T follicular helper cell (primary cell): ENCODE measurements around the gene JPH3.

Source experiments
- DNase-seq: peaks from one replicate; pipeline ENCODE4 v3.0.0-alpha.2; 2020; ENCODE audit warnings: low read depth

JPH3 gene

DNA sequence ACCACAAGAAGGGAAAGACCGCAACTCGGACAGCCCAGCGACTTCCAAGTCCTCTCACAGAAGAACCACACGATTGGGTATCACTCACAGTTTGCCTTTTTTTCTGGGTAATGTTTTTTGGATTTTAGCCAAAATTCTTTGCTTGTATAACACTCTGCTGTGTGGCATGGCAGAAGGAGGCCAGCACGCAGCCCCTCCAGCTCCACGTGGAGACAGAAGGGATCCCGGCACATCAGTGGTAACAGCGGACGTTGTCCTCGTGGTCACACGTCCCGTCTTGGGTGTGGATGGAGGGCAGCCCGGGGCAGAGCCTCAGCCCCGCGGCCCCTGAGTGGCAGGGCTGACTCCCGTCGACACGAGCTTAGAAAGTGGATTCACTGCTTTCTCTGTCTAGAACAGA is 94.4 kb downstream of the JPH3 start:
- DNase-seq = no peak

- no peak for DNase-seq
These were observed 94.9 kb downstream of the JPH3 start for GRCh38 chr16:87697256-87697655.

DNA sequence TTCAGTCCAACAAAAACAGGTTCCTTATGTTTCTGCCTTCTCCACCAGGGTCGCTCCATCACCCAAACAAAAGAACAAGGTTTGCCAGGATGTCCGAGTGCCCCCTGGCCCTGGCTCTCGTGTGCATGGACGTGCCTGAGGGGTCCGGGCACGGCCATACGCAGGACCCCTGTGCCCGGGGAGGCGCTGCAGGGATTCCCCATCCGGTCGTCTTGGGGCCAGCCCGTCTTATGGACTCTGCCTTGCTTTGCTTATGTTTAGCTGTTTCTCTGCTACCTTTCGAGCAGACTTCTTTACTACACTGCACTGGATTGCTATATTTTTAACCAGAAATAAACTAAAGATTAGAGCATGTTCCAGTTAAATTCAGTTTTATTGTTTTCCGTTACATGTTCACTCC is 95.5 kb downstream of the JPH3 start:
- DNase-seq = no peak

GRCh38 chr16:87698241-87698640 is 95.9 kb downstream of the JPH3 start:
- DNase-seq = no peak

DNA sequence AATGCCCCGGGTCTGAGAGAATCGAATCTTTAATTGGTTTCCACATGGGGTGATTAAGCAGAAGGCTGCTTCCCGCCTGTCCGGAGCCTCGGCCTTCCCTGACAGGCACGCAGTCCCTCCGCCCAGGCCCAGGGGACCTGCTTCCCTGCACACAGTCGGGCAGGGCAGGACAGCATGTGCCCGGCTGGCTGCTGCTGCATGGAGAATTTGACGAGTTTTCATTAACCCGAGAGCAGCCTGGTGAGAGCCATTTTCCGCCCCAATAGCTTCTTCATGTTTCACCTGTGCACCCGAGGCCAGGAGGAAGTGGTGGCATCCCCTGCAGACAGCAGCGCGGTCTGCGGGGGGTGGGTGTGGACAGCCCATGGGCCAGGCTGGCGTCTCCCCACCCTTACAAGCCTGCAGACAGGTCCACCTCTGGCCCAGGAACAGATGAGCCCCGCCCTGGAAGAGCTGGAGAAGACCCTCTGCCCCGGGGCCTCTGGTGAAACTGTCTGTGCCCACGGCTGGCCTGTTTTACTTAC is 96.4 kb downstream of the JPH3 start:
- DNase-seq = no peak

DNA sequence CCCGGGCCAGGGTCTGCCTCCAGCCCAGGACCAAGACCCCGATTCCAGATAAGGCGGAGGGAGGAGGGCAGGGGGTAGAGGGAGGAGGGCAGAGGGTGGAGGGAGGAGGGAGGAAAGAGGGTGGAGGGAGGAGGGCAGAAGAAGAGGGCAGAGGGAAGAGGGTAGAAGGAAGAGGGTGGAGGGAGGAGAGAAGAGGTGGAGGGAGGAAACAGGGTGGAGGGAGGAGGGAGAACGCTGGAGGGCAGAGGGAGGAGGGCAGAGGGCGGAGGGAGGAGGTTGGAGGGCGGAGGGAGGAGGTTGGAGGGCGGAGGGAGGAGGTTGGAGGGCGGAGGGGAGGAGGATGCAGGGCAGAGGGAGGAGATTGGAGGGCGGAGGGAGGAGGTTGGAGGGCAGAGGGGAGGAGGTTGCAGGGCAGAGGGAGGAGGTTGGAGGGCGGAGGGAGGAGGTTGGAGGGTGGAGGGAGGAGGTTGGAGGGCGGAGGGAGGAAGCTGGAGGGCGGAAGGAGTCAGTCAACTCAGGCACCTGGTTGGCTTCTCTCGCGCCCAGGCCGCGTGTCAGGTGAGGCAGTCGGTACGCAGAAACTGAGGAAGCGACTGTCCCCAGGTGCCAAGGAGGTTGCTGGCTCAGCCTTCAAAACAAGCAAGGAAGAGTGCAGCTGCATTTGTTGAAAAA is 98.2 kb downstream of the JPH3 start:
- no peak for DNase-seq

GRCh38 chr16:87701078-87701460 is 98.8 kb downstream of the JPH3 start:
- DNase-seq = no peak

GRCh38 chr16:87701505-87701921 is 99.2 kb downstream of the JPH3 start:
- no peak for DNase-seq

DNA sequence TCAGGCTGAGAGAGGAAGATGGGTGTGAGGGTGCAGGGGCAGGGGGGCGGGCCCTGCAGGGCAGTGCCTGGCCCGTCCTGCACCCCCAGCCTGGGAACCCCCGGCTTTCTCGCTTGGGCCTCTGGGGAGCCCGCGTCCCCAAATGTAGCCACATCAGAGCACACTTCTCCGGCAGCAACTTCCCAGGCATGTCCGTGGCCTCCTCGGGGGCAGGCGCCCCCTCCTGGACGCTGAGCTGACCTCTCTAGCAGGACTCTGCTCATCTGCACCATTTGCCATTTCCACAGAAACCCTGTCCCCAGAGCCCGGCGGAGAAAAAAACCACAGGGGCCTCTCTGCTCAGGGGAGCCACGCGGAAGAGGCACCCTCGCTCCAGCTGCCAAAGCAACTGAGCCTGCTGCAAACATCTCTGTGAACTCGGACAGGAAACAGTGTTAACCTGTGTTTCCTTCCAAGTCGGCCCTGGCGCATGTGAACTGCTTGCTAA is 100.1 kb downstream of the JPH3 start:
- no peak for DNase-seq

GRCh38 chr16:87703071-87703470 is 100.8 kb downstream of the JPH3 start:
- no peak for DNase-seq

DNA sequence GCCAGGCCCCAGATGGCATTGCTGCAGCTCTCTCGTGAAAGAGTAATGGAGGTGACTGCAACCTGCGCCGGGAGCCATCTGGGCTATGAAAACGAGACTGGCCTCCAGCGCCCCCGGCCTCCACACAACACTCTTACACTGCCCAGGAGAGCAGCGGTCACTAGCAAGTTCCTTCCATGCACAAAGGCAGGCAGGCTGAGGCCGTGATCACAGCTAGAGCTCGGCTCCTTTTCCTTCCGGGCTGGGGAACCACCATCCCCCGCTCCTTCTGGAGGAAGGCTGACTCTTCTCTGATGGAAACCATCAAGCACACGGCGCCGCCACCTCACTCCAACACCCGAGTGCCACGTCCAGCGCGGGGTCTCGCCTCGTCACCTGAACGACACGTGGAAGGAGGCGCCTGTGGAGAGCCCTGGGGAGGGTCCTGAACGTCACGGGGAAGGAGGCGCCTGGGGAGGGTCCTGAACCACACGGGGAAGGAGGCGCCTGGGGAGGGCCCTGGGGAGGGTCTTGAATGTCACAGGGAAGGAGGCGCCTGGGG is 101.6 kb downstream of the JPH3 start:
- DNase-seq = no peak

GRCh38 chr16:87704754-87705353 is 102.5 kb downstream of the JPH3 start:
- no peak for DNase-seq

DNA sequence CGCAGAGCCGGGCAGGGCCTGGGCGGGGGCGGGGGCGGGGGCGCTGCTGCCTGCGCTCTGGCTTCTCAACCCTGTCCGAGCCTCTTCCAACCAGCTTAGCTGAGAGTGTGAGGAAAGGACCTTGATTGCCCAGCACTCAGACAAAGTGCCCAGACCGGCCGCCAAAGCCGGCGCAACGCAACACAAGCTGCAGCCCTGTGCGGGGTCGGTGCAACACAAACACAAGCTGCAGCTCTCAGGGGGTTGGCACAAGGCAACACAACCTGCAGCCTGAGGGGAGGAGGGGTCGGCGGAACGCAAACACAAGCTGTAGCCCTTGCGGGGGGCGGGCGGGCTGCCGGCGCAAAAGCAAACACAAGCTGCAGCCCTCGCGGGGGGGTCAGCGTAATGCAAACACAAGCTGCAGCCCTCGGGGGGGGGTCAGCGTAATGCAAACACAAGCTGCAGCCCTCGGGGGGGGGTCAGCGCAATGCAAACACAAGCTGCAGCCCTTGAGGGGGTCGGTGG is 103.5 kb downstream of the JPH3 start:
- DNase-seq = no peak

DNA sequence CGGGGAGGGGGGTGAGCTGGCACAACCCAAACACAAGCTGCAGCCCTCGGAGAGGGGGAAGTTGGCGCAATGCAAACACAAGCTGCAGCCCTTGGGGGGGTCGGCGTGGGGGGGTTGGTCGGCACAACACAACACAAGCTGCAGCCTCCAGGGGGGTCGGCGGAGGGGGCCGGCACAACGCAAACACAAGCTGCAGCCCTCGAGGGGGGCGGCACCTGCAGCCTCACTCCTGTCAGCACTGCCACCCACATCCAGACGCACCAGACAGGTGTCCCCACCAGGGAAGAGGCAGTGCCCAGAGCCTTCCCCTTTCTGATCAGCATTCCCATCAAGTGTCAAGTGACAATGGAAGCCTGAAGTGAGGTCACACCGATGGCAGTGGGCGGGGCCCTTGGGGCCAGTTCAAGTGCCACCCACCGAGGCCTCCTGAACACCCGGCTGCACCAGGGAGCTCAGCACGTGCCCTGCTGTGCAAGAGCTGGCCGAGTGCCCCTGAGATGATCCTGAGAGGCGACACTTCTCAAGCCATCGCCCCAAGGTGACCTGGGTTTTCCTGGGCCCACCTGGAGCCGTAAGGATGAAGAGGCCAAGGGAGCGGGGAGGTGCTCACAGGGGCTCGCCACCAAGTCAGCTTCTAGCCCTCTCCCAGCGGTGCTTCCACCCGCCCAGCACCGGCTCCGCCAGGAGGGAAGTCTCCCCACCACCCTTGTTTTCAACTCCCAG is 104.1 kb downstream of the JPH3 start:
- DNase-seq = no peak

DNA sequence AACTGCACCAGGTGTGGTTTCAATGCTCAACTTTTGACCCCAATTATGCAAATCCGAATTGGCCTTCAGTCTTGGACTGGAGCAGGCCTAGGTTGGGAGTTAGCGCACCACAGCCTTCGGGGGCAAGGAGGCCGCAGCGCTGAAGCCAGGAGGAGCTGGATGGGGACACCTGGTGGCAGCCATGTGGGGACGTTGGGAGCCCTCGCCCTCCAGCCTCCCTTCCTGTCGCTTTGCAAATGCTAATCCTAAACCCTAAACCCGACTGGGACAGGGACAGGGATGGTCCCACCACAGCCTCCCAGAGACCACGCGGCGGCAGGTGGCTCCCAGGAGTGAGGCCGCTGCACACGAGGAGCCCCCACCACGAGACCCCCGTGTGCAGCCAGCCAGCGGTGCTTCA is 104.8 kb downstream of the JPH3 start:
- no peak for DNase-seq

GRCh38 chr16:87707714-87708580 is 105.6 kb downstream of the JPH3 start:
- no peak for DNase-seq

DNA sequence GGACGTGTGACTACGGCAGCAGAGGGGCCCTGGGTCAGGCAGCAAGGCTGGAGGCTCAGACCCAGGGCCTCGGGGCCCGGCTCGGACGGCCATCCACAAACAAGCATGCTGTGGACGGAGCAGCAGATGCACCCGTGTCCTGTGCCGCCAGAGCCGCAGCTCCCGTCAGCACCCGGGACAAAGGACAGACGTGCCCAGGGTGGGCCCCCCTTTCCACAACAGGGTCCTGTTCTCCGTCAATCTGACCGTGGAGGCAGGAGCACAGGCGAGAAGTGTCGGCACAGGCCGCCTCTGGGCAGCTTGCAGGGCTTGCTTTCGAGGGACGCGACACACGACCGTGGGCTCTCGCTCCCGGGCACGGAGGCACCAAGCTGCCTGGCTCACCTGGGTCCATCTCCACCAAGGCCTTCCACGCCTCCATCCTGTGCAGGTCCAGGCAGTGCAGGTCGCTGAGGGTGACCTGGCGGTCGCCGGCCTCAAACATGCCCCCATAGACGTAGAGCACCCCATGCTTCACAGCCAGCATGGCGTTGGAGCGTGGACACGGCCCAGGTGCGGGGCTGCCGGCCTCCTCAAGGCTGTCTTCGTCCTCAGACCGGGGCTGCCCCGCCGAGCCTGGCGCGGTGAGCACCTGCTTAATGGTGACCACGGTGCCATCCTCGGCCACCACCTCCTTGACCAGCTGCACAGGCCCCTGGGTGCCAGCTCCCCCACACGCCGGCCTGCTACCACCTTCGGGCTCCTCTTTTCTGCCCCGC is 106.8 kb downstream of the JPH3 start:
- no peak for DNase-seq

DNA sequence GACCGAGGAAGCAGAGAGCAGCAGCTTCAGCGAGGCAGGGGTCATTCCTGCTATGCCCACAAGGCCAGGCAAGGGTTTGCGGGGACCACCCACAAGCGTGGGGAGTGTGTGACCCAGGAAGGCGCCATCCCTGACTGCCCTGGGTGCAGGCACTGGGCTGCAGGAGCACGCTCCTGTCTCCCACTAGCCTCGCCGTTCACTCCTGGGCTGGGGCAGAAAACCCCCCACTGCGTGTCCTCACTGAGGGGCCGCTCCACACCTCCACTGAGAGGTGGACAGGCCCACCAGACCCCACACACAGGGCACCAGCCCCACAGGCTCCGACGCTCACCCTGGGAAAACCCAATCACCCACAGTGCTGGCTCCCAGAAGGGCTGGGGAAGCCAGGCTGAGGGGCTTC is 107.4 kb downstream of the JPH3 start:
- no peak for DNase-seq

- DNase-seq = no peak
These were observed 108.6 kb downstream of the JPH3 start for GRCh38 chr16:87710887-87711286.

DNA sequence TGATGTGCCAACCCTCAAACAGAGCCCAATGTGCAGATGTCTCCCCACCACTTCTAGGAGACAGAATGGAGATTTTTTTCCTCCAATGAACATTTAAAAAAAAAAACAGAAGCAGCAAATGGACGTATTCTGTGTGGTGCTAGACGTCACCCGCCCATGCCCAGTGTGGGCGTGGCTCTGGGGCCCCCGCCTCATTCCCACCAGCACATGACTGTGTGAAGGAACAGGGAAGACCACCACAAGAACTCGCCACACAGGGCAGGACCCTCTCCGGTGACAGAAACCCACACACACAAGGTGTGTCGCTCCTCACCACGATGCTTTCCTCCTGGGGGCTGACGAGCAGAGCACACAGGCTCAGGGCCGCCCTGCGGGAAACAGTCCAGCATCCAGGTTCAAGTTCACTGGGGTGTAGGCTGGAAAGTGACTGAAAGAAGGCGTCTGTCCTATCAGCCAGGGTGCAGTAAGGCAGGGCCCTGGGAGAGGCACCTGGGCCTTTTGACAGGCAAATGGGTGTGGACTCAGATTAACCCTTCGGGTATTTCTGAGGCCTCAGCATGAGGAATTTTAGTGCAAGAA is 110.0 kb downstream of the JPH3 start:
- DNase-seq = no peak
